Measurements from ENCODE around the gene TRPM3.

TRPM3 gene

GRCh38 chr9:70615464-70616138 lies 505.8 kb downstream of the TRPM3 start:
- TF ChIP-seq, protein P1, sequence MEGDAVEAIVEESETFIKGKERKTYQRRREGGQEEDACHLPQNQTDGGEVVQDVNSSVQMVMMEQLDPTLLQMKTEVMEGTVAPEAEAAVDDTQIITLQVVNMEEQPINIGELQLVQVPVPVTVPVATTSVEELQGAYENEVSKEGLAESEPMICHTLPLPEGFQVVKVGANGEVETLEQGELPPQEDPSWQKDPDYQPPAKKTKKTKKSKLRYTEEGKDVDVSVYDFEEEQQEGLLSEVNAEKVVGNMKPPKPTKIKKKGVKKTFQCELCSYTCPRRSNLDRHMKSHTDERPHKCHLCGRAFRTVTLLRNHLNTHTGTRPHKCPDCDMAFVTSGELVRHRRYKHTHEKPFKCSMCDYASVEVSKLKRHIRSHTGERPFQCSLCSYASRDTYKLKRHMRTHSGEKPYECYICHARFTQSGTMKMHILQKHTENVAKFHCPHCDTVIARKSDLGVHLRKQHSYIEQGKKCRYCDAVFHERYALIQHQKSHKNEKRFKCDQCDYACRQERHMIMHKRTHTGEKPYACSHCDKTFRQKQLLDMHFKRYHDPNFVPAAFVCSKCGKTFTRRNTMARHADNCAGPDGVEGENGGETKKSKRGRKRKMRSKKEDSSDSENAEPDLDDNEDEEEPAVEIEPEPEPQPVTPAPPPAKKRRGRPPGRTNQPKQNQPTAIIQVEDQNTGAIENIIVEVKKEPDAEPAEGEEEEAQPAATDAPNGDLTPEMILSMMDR (IDR thresholded peaks at IDR 0.05; ENCODE audit: extremely low read depth, insufficient read depth, missing control alignments), result no peak
- in situ Hi-C loops (cut with MboI; ENCODE audit: low pct_unique_long_range_greater_than_20kb, low sequenced_read_pairs, unreplicated experiment), result no loop called here
- no peak for DNase-seq (ENCODE audit: low spot score)

DNA sequence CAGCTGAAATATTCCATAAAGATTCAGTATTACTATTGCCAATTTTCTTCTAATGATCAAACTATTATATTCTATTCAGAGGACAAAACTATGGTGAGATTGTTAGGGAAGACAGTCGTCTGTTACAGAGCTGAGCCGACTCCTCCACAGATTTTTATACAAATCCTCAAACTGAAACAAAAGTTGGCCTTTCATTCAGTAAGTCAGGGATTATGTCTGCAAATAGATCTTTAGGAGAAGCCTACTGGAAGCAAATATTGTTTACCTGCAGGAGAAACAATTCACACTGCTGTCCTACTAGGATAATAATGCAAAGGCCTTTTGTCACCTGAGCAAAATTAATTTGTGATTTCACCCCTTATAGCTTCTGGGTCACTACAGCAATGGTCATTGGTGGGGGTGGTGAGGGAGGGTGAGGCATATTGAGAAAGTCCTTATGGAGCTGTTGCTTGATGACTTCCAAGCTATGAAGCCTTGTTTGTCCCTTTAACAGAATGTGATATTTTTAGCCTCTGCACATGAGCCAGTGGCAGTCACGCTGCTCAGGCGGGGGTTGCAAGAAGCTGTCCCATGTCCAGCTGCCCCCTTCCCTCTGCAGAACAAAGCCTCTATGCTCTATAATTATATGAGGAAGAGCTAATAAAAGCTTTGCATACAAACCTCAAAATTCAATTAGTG lies 506.5 kb downstream of the TRPM3 start:
- TF ChIP-seq, protein P1 (IDR thresholded peaks at IDR 0.05; ENCODE audit: extremely low read depth, insufficient read depth, missing control alignments), result no peak
- in situ Hi-C loops (cut with MboI; ENCODE audit: low pct_unique_long_range_greater_than_20kb, low sequenced_read_pairs, unreplicated experiment), result no loop called here
- DNase-seq (ENCODE audit: low spot score), result no peak

DNA sequence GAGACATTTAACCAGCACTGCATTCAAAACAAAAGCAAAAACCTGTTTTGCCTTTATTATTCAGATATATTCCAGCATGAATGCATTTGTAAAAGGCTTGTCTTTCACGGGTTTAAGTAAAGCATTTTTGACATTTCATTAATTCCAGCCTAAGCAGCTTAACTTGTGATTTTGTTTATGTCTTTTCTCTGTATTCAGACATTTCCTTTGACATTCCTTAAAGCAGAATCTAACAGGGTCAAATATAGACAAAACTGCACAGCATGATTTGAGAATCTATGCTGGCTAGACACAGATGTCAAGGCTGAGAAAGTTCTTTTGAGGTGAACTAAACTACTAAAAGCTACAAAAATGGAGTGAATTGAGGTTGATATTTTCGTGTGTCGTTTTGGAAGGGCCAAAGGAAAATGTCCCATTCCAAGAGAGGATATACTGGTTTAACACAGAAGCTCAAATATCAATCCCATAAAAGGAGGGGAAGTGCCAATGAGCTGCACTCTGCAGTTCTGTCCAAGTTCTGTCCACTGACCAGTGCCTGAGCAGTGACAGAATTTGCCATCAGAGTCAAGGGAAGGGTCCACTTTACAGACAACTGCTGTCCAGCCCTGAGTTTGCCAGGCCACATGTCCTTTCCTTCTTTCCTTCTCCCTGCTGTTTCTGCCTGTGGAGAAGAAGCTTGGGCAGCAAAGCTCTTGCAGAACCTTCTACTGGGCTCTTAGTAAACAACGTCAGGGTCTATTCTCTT lies 508.2 kb downstream of the TRPM3 start:
- in situ Hi-C loops (cut with MboI; ENCODE audit: low pct_unique_long_range_greater_than_20kb, low sequenced_read_pairs, unreplicated experiment), result no loop called here
- TF ChIP-seq, protein P1 (IDR thresholded peaks at IDR 0.05; ENCODE audit: extremely low read depth, insufficient read depth, missing control alignments), result no peak

GRCh38 chr9:70610287-70610644 lies 511.2 kb downstream of the TRPM3 start:
- no peak for DNase-seq (ENCODE audit: low spot score)
- TF ChIP-seq, protein P1 (IDR thresholded peaks at IDR 0.05; ENCODE audit: extremely low read depth, insufficient read depth, missing control alignments), result no peak
- in situ Hi-C loops (cut with MboI; ENCODE audit: low pct_unique_long_range_greater_than_20kb, low sequenced_read_pairs, unreplicated experiment), result no loop called here

More for the DNA sequence above, 508.2 kb downstream of the TRPM3 start:
- DNase-seq (ENCODE audit: low spot score), result no peak

GRCh38 chr9:70609542-70610286 lies 511.7 kb downstream of the TRPM3 start:
- in situ Hi-C loops (cut with MboI; ENCODE audit: low pct_unique_long_range_greater_than_20kb, low sequenced_read_pairs, unreplicated experiment), result no loop called here
- no peak for DNase-seq (ENCODE audit: low spot score)
- TF ChIP-seq, protein P1 (IDR thresholded peaks at IDR 0.05; ENCODE audit: extremely low read depth, insufficient read depth, missing control alignments), result no peak

DNA sequence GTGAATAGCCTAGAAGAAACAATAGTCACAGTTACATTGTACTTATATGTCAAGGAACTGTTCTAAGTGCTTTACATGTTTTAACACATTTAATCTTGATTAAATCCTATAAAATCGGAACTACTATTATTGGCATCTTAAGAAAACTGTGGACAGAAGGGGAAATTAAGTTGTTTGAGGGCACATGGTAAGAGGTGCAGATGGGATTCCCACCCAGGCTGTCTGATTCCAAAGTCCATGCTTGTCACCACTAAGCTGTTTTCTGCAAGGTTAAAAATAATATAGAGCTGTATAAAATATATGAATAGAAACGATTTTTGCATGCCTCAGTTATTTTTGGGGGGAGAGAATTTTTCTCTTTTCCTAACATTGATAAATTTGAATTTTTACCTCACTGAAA lies 512.4 kb downstream of the TRPM3 start:
- DNase-seq (ENCODE audit: low spot score), result no peak
- in situ Hi-C loops (cut with MboI; ENCODE audit: low pct_unique_long_range_greater_than_20kb, low sequenced_read_pairs, unreplicated experiment), result no loop called here
- TF ChIP-seq, protein P1 (IDR thresholded peaks at IDR 0.05; ENCODE audit: extremely low read depth, insufficient read depth, missing control alignments), result no peak
